Neural cell (in vitro differentiated cells): ENCODE measurements around the gene ATG14. TPM values are rescaled to one million over a fixed set of nuclear protein-coding genes. Genes with fewer than 3 reads are reported as not detected.

Experiments used
- H2AFZ ChIP-seq: fragments of 200-600, 300-800 bp; sonication (generic), shearing (Covaris generic); 2 replicates; pipeline ENCODE4 v1.6.0; 2014; ENCODE audit warnings: low read depth, mild to moderate bottlenecking, antibody characterized with exemption, low read length, moderate library complexity
- H3F3A ChIP-seq: fragments of 200-600 bp; shearing (Covaris generic); 2 replicates; pipeline ENCODE4 v1.6.1; 2016; ENCODE audit warnings: mild to moderate bottlenecking, moderate library complexity, mixed read lengths, antibody characterized with exemption, low read length; ENCODE audit not compliant: insufficient read depth, poor library complexity, severe bottlenecking
- H3K27ac ChIP-seq: fragments of 200-600, 300-800 bp; sonication (generic), shearing (Covaris generic); 2 replicates; pipeline ENCODE4 v1.5.1; 2014; ENCODE audit warnings: mild to moderate bottlenecking, low read length, moderate library complexity
- H3K27me3 ChIP-seq: fragments of 300-800, 200-600 bp; sonication (generic), shearing (Covaris generic); 2 replicates; pipeline ENCODE4 v1.6.0; 2014; ENCODE audit warnings: mild to moderate bottlenecking, low read depth, low read length, moderate library complexity; ENCODE audit not compliant: insufficient read depth
- H3K36me3 ChIP-seq: fragments of 300-800, 200-600 bp; sonication (generic), shearing (Covaris generic); 2 replicates; pipeline ENCODE4 v1.5.1; 2014; ENCODE audit warnings: mild to moderate bottlenecking, antibody characterized with exemption, low read length, moderate library complexity; ENCODE audit not compliant: insufficient read depth
- H3K4me2 ChIP-seq: fragments of 300-800, 200-600 bp; sonication (generic), shearing (Covaris generic); 2 replicates; pipeline ENCODE4 v1.6.0; 2014; ENCODE audit warnings: mild to moderate bottlenecking, low read length
- H3K4me3 ChIP-seq: fragments of 300-800, 200-600 bp; sonication (generic), shearing (Covaris generic); 2 replicates; pipeline ENCODE4 v1.5.1; 2014; ENCODE audit warnings: mild to moderate bottlenecking, low read length, moderate library complexity
- H3K79me2 ChIP-seq: fragments of 200-600 bp; shearing (Covaris generic); replicated peaks from 2 replicates; pipeline ENCODE4 v1.6.0; 2014; ENCODE audit warnings: mild to moderate bottlenecking, low read length, moderate library complexity; ENCODE audit not compliant: insufficient read depth
- H3K9ac ChIP-seq: fragments of 300-800, 200-600 bp; sonication (generic), shearing (Covaris generic); 2 replicates; pipeline ENCODE4 v1.6.1; 2016; ENCODE audit warnings: mild to moderate bottlenecking, low read length, mixed read lengths
- H3K9me2 ChIP-seq: fragments of 200-600 bp; shearing (Covaris generic); 2 replicates; pipeline ENCODE4 v1.6.1; 2016; ENCODE audit warnings: mild to moderate bottlenecking, low read length, mixed read lengths; ENCODE audit not compliant: insufficient read depth
- H3K9me3 ChIP-seq: fragments of 200-600, 300-800 bp; sonication (generic), shearing (Covaris generic); 2 replicates; pipeline ENCODE4 v1.6.1; 2016; ENCODE audit warnings: mild to moderate bottlenecking, mixed run types, low read length, moderate library complexity, mixed read lengths
- H4K20me1 ChIP-seq: fragments of 200-600 bp; shearing (Covaris generic); 2 replicates; pipeline ENCODE4 v1.6.1; 2016; ENCODE audit warnings: mild to moderate bottlenecking, mixed run types; ENCODE audit not compliant: insufficient read depth
- CTCF ChIP-seq: fragments of 450-650 bp; IDR thresholded peaks from 2 replicates; pipeline ENCODE4 v1.5.1; 2014; ENCODE audit warnings: antibody characterized with exemption, mild to moderate bottlenecking, moderate library complexity; ENCODE audit not compliant: poor library complexity, severe bottlenecking
- EP300 ChIP-seq: fragments of 450-650 bp; conservative IDR thresholded peaks from 2 replicates; pipeline ENCODE4 v1.6.1; 2014; ENCODE audit warnings: antibody characterized with exemption, mild to moderate bottlenecking, moderate library complexity; ENCODE audit not compliant: poor library complexity, severe bottlenecking
- EZH2 ChIP-seq: fragments of 200-600, 300-800 bp; shearing (Covaris generic), sonication (generic); IDR thresholded peaks from 2 replicates; pipeline ENCODE4 v1.6.1; 2014; ENCODE audit warnings: antibody characterized with exemption, low read length, borderline replicate concordance, mild to moderate bottlenecking; ENCODE audit not compliant: insufficient read depth, poor library complexity, severe bottlenecking
- MXI1 ChIP-seq: fragments of 450-650 bp; conservative IDR thresholded peaks from 2 replicates; pipeline ENCODE4 v1.6.1; 2014; ENCODE audit warnings: antibody characterized with exemption, mild to moderate bottlenecking; ENCODE audit not compliant: poor library complexity, severe bottlenecking
- POLR2AphosphoS5 ChIP-seq: IDR thresholded peaks from 2 replicates; pipeline ENCODE4 v1.6.1; 2012
- RAD21 ChIP-seq: fragments of 450-650 bp; conservative IDR thresholded peaks from 2 replicates; pipeline ENCODE4 v1.6.1; 2014; ENCODE audit warnings: antibody characterized with exemption, mild to moderate bottlenecking, moderate library complexity
- REST ChIP-seq: IDR thresholded peaks from 2 replicates; pipeline ENCODE4 v1.6.1; 2012; ENCODE audit warnings: borderline replicate concordance
- SMC3 ChIP-seq: fragments of 450-650 bp; conservative IDR thresholded peaks from 2 replicates; pipeline ENCODE4 v1.6.1; 2014; ENCODE audit warnings: antibody characterized with exemption, mild to moderate bottlenecking, moderate library complexity; ENCODE audit not compliant: poor library complexity
- TAF1 ChIP-seq: IDR thresholded peaks from 2 replicates; pipeline ENCODE4 v1.6.1; 2012; ENCODE audit warnings: low read depth
- polyA plus RNA-seq: library from polyadenylated mRNA; depleted of rRNA; stranded (reverse); fragments of >200 nt; gene quantifications from 2 replicates; pipeline ENCODE4 v1.2.3, GENCODE V29; 2014

The ATG14 gene
- polyA plus RNA-seq, 1 donor from 2014 or later: 28.2 TPM

GRCh38 chr14:55332654-55333570 lies 78.7 kb downstream of the ATG14 start:
- Histone ChIP-seq H3K9ac (no peak overlapping the region), H3K9me3 (no peaks in the 10 kb centered on the region), H3K27ac (no peak overlapping the region), H3K27me3 (no peaks in the 10 kb centered on the region), H3K9me2 (no peaks in the 10 kb centered on the region), H2AFZ (no peak overlapping the region), H3K36me3 (no peaks in the 10 kb centered on the region), H3K79me2 (peaks cover 7% of the 10 kb centered on the region), H3K4me2 (no peak overlapping the region), H3F3A (no peaks in the 10 kb centered on the region), H3K4me3 (no peak overlapping the region), H4K20me1 (no peaks in the 10 kb centered on the region)
- TF ChIP-seq CTCF (no peak), SMC3 (no peak), REST (no peak), POLR2AphosphoS5 (no peak), TAF1 (no peak), RAD21 (no peak), EP300 (no peak), EZH2 (no peak), MXI1 (no peak)

GRCh38 chr14:55329999-55330710 lies 81.5 kb downstream of the ATG14 start:
- no peak overlapping the region for H3K4me2 ChIP-seq
- H3K4me3 ChIP-seq: no peak overlapping the region
- H3K36me3 ChIP-seq: no peaks in the 10 kb centered on the region
- no peaks in the 10 kb centered on the region for H3K9me2 ChIP-seq
- TF ChIP-seq POLR2AphosphoS5: no peak
- no peak for TF ChIP-seq CTCF
- no peak for TF ChIP-seq RAD21
- H3K27me3 ChIP-seq: no peaks in the 10 kb centered on the region
- peaks cover 7% of the 10 kb centered on the region for H3K79me2 ChIP-seq
- H3K27ac ChIP-seq: no peak overlapping the region
- H3K9ac ChIP-seq: no peak overlapping the region
- no peaks in the 10 kb centered on the region for H3F3A ChIP-seq
- no peak overlapping the region for H2AFZ ChIP-seq
- H3K9me3 ChIP-seq: no peaks in the 10 kb centered on the region
- no peaks in the 10 kb centered on the region for H4K20me1 ChIP-seq
